Retina (tissue), 1 donor: Measurements from ENCODE around the gene OSBPL2.

Experiments used
- DNase-seq: peaks from one replicate; pipeline ENCODE4 v3.0.0-alpha.2; 2016

OSBPL2 gene

DNA sequence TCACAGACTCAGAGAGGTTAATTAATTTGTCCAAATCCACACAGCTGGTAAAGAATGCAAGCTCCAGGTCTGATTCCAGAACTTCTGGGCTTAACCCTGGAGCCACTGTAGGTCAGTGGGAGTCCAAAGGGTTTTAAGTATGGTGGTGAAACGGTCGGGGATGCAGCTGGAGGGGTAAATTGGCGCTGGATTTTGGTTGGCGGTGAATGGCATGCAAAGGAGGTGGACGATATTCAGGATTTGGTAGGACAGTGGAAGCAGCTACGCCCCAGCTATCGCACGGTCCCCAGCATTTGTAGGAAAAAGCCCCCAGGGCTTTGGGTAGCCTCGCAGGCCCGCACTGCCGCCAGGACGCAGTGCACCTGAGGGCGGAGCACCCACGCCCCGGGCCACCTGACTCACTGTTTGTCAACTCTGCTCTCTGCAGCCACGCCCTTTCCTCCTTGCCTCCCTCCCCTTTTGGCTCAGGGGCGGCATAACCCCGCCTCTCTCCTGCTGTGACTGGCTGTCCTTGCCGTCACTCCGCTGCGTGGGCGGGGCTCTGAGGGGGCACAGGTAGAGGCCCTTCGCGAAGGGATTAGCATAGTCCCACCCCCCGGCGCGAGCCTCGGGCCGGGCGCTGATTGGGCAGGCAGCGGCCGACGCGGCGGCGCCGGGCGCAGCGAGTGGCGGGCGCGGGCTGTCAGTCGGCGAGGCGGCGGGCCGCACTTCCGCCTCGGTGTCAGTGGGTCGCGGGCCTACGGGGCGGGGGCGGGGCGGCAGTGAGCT, at the start of gene OSBPL2:
OSBPL2 (plus strand) TSS at position 721 of the 768 bp plus-strand sequence. CDS start 17,664 bp downstream, outside the sequence.
- peak; percentile 99 for DNase-seq

DNA sequence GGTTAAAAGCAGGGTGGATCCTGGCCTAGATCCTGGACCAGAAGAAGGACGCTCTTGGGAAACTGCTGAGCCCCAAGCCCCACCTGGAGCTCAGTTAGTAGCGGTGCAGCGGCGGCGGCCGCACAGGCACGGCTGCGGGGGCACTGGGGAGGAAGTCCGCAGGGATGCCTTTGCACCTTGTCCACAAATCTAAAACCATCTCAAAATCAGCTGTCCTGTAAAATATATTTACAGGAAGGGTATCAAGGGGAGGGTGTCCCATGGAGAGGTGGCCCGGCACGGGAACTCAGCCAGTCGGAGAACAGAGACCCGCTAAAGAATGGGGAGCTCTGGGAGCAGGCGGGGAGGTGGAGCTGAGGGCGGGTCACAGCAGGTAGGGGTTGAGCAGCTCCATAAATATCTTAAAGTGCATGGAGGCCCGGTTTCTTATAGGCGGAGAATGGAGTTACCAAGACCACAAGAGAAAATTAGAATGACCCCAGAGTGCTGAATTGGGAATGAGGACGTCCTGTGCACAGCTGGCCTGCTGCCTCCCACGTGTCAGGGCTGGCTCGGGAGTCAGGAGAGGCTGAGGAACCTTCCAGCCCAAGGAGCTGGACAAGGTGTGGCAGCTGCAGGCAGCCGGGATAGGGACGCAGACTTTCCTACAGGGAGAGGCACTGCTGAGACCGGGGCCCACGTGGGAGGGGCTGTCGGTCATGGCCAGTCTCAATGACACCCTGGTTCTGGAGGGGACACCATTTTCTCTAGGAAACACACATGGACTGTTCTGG, 47.5 kb upstream of the OSBPL2 start:
- no peak for DNase-seq

DNA sequence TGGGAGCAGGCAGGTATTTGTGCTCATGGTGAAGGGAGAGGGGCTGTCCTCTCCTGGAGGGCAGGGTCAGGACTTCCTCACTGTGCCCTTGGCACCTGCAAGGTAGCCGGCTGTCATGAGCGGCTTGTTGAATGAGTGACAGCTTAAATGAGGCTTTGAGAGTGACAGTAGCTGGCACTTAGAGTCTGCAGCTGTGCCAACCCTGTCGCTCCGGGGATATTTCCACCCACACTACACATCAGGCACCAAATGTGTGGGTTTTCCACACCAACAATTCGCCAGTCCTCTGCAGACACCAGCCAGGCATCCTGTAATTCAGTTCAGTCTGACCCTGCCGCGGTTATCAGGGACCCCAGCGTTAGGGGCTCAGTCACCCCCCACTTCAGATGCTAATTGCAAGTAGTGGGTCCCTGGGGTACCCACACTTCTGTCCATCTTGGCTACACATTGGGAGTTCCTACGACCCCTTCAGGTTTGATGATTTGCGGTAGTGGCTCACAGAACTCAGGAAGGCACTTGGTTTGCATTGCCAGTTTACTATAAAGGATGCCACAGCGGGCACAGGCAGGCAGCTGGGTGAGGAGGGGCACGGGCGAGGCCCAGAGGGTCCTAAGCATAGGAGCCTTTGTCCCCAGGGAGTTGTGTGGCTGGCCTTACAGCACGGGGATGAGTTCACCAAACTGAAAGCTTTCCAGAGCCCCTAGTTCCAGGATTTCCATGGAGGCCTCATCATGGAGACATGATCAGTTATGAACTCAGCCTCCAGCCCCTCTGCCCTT, 46.4 kb upstream of the OSBPL2 start:
- DNase-seq = no peak

- no peak for DNase-seq
Observed at GRCh38 chr20:62192635-62193034, 45.7 kb upstream of the OSBPL2 start.

DNA sequence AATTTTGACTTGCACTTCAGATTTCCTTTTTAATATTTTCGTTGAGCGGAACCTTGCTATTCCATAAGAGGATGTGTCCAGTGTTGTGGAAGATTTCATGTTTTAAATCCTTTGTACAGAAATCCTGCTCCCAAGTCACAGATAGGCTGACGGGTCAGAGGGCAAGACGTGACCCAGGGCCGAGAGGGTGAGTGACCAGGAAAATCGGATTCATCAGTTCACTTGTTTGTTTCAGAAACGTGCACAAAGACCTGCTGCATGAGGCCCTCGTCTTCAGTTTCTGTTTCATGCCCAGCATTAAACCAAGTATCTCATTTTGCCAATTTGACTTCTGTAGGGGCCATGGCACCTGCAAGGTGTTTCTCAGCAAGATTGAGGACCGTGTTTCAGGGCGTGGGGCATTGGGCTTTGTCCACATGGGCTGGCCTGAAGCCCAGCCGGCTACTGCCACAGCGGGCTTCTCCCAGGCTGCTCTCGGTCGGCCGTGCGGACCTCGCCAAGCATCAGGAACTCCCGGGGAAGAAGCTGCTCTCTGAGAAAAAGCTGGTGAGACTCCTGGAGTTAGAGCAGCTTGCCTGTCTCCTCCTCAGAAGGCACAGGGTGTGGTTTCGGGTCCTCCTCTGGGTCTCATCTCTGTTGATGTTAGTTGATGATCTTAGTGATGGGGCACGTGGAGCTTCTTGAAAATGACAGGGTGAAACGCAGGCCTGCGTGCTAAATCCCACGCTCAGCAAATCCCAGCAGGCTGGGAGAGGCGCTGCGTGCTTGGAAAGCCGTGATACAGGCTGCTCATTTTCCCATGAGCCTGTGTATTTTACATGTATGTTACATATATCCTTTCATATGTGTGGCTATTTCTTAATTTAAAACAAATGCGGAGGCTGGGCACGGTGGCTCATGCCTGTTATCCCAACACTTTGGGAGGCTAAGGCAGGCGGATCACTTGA, 45.0 kb upstream of the OSBPL2 start:
- no peak for DNase-seq

- DNase-seq = no peak
Observed at GRCh38 chr20:62195075-62195405, 43.3 kb upstream of the OSBPL2 start.

GRCh38 chr20:62195736-62196135, 42.6 kb upstream of the OSBPL2 start:
- DNase-seq = no peak

- DNase-seq = no peak
Observed at GRCh38 chr20:62196286-62196685, 42.0 kb upstream of the OSBPL2 start.

GRCh38 chr20:62197311-62197710, 41.0 kb upstream of the OSBPL2 start:
- no peak for DNase-seq

DNA sequence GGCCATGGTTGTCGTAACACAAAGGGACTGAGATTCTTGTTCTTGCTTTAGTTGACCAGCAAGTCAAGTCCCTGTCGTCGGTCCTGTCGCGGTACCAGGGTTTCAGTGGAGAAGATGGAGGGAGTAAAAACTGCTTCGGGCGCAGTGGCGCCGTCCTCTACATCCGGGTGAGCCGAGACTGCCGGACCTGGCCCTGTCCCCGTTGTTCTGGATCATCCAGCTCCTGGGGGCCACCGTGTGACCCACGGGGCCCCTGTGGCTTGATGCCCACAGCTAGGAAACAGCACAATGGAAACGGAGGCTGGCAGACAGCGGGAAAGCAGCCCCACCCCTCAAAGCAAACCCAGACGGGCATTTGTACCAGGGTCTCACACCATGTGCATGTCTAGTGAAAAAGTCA, 40.5 kb upstream of the OSBPL2 start:
- DNase-seq = no peak

GRCh38 chr20:62198496-62198895, 39.8 kb upstream of the OSBPL2 start:
- DNase-seq = no peak

GRCh38 chr20:62198931-62199330, 39.4 kb upstream of the OSBPL2 start:
- no peak for DNase-seq

DNA sequence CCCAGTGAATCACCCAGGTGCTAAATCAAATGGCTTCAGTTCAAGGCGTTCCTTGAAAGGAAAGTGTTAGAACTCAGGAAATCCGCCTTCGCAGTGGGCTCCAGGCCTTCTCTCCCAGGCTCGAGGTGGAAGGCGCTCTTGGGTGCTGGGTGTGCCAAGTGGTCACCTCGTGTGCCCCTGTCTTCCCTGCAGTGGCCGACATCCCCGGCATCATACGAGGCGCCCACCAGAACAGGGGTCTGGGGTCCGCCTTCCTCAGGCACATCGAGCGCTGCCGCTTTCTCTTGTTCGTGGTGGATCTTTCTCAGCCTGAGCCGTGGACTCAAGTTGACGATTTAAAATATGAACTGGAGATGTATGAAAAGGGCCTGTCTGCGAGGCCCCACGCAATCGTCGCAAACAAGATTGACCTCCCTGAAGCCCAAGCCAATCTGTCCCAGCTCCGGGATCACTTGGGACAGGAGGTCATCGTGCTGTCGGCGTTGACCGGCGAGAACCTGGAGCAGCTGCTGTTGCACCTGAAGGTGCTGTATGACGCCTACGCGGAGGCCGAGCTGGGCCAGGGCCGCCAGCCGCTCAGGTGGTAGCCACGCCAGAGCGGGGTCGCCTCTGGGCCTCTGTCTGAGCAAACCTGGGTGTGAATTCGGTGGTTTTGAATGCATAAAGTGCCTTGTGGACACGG, 37.7 kb upstream of the OSBPL2 start:
- peak; percentile 2 for DNase-seq

- peak; percentile 62 for DNase-seq
Observed at GRCh38 chr20:62201173-62202082, 36.9 kb upstream of the OSBPL2 start.

GRCh38 chr20:62202083-62202395, 36.3 kb upstream of the OSBPL2 start:
- DNase-seq = no peak

GRCh38 chr20:62202676-62203377, 35.5 kb upstream of the OSBPL2 start:
- DNase-seq = peak; percentile 69

DNA sequence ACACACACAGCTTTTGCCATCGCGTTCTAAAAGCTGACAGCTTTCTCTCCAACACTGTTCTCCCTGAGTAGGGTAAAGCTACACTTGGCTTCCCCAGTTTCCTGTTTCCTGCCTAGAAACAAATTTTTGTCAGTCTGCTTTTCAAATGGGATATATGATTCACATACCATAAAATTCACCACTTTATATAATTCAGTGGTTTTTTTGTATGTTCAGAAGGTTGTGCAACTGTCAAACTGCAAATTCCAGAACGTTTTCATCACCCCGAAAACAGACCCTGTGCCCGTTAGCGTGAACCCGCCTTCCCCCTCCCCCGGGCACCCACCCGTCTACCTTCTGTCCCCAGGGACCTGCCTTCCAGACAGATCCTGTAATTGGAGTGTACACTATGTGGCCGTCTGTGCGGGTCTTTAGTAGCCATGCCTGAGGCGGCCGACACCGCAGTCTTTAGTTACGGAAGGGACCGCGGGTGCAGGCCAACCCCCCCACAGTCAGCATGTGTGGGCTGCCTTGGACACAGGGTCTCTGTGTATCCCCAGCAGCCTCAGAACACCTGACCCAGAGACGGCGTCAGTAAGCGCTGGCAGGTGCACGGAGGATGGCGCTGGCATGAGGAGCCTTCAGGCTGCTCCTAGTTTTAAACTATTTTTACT, 34.8 kb upstream of the OSBPL2 start:
- DNase-seq = peak; percentile 44

GRCh38 chr20:62205618-62206387, 32.5 kb upstream of the OSBPL2 start:
- DNase-seq = peak; percentile 2

DNA sequence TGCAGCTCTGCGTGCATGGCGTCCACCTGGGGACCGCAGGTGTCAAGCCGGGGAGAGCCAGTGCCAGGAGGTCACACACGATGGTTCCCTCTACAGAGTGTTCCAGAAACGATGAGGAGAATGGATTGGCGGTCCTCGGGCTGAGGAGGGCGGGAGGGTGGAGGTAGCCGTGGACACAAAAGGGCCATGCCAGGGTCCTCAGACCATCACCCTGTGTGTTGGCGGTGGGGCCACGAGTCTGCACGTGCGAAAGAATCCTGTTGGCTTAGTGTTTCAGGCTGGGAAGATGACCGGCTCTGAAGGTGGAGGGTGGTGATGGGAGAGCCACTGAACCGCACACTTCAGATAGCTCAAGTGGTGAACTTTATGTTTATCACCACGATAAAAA, 31.9 kb upstream of the OSBPL2 start:
- no peak for DNase-seq
